Measurements from ENCODE around the gene B3GLCT. TPM values are rescaled to one million over a fixed set of nuclear protein-coding genes. Genes with fewer than 3 reads are reported as not detected.

Gene B3GLCT
- total and polyA plus RNA-seq, 2 experiments from 2014 or later = 2.2 to 4.4 TPM

- Mint-ChIP-seq H3K27ac (no peak overlapping the region), H3K4me3 (no peak overlapping the region), H3K27me3 (ENCODE audit: insufficient read depth, low read depth, poor library complexity) (no peaks in the 10 kb centered on the region), H3K9me3 (no peaks in the 10 kb centered on the region), H3K4me1 (peaks cover 17% of the 10 kb centered on the region), H3K36me3 (ENCODE audit: low read depth) (no peaks in the 10 kb centered on the region; the same call in 2 of the 3 replicates)
- Histone ChIP-seq H3F3A (replicated peaks; ENCODE audit: low read depth) (no peaks in the 10 kb centered on the region), H3K4me2 (no peak overlapping the region), H2AFZ (no peak overlapping the region), H3K27ac (ENCODE audit: low read depth) (no peak overlapping the region), H4K20me1 (replicated peaks; ENCODE audit: insufficient read depth) (no peaks in the 10 kb centered on the region), H3K4me3 (no peak overlapping the region), H3K4me1 (ENCODE audit: insufficient read depth) (no peaks in the 10 kb centered on the region), H3K9me2 (ENCODE audit: insufficient read depth) (no peaks in the 10 kb centered on the region; the same call in 1 of the 2 replicates), H3K79me2 (replicated peaks; ENCODE audit: insufficient read depth) (no peaks in the 10 kb centered on the region), H3K27me3 (ENCODE audit: insufficient read depth) (no peaks in the 10 kb centered on the region), H3K36me3 (ENCODE audit: insufficient read depth) (no peaks in the 10 kb centered on the region)
- ATAC-seq (no peak), DNase-seq (ENCODE audit: low spot score) (no peak)
- TF ChIP-seq CTCF (conservative IDR thresholded peaks at IDR 0.05; ENCODE audit: low read depth in 2 of 2) = no peak
- no peak for TF ChIP-seq EZH2 (IDR thresholded peaks at IDR 0.05; ENCODE audit: low read depth, unreplicated experiment)
- no peak for TF ChIP-seq REST (IDR thresholded peaks at IDR 0.05; ENCODE audit: unreplicated experiment)
- no peak for TF ChIP-seq CREB1 (CRISPR knock-in tag; IDR thresholded peaks at IDR 0.05; ENCODE audit: low read depth)
- no peak for TF ChIP-seq ZNF114 (CRISPR knock-in tag; IDR thresholded peaks at IDR 0.05)
- TF ChIP-seq, protein P1, sequence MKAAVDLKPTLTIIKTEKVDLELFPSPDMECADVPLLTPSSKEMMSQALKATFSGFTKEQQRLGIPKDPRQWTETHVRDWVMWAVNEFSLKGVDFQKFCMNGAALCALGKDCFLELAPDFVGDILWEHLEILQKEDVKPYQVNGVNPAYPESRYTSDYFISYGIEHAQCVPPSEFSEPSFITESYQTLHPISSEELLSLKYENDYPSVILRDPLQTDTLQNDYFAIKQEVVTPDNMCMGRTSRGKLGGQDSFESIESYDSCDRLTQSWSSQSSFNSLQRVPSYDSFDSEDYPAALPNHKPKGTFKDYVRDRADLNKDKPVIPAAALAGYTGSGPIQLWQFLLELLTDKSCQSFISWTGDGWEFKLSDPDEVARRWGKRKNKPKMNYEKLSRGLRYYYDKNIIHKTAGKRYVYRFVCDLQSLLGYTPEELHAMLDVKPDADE (IDR thresholded peaks at IDR 0.05) = no peak
- TF ChIP-seq JUNB (IDR thresholded peaks at IDR 0.05; ENCODE audit: unreplicated experiment) = no peak
- TF ChIP-seq ZNF331 (CRISPR knock-in tag; IDR thresholded peaks at IDR 0.05; ENCODE audit: low read depth) = no peak
- TF ChIP-seq STAT1 (IDR thresholded peaks at IDR 0.05; ENCODE audit: unreplicated experiment) = no peak
- TF ChIP-seq POLR2AphosphoS5 (IDR thresholded peaks at IDR 0.05; ENCODE audit: low read depth) = no peak
- no peak for TF ChIP-seq ZNF462 (CRISPR knock-in tag; IDR thresholded peaks at IDR 0.05)
- no peak for TF ChIP-seq EZH2phosphoT487 (IDR thresholded peaks at IDR 0.05; ENCODE audit: unreplicated experiment)
- no peak for TF ChIP-seq NANOG (IDR thresholded peaks at IDR 0.05; ENCODE audit: borderline replicate concordance)
Observed at GRCh38 chr13:31172001-31172400, 27.8 kb upstream of the B3GLCT start.
